Measurements from ENCODE around the gene TMEM221.
A peak's percentile ranks its signal among the peaks of the same experiment; 100 is the strongest.

The TMEM221 gene

DNA sequence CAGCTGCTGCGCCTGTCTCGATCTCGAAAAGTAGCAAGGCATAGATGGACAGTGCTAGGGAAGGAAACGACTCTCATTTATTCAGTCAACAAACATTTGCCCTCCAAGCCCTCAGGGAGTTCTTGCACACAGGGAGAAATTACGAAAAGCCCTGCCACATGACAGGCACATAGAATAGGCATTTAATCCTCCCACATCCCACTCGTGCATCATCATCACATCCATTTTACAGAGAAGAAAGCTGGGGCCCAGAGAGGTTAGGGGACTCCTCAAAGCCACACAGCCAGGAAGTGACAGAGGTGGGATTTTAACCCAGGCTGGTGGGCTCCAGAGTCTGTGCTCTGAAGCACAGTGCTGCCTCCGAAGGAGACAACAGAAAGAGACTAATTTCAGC lies 11.6 kb downstream of the TMEM221 start:
- DNase-seq, result no peak

DNA sequence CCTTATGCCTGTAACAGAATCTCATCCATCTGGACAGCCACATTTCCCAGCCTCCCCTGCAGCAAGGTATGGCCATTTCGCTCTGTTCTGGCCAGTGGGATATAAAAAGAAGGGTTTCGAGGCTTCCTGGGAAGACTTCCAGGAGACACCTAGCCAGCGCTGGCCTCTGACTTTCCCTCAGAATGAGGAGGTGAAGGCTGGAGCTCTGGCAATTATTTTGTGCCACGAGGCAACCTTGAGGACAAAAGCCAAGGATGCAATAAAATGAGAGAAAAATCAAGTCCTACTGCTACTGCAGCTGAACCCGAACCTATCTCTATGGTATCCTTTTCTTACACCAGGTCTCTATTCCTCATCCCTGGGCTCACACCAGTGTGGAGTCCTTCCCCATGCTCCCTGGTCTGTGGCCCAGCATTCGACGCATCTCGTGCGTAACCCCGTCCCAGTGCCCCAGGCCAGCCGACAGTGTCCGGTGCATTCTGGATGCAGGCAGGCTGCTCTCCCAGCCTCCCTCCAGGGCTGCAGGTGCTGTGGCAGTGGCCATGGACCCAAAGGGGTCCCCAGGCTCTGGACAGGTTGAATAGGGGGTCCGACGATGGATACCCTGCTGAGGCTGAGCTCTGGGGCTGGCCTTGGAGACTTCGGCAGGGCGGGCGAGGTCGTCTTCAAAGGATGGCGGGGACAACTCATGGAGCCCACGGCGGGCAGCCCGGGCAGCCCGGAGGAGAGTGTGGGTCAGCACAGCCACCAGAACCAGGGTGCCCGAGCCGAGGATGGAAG lies 12.2 kb downstream of the TMEM221 start:
- no peak for DNase-seq

GRCh38 chr19:17435218-17435617 lies 13.2 kb downstream of the TMEM221 start:
- no peak for DNase-seq

DNA sequence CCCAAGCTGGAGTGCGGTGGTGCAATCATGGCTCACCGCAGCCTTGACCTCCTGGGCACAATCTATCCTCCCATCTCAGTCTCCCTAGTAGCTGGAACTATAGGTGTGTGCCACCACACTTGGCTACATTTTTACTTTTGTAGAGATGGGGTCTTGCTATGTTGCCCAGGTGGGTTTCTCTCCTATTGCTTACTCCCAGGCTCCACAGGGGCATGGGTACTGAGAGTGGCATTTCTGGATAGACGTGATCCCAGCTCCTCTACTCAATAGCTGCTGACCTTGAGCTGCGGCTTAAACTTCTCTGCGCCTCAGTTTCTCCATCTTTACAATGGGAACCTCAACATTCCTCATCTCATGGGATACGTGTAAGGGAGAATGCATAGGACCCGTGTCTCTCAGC lies 17.1 kb downstream of the TMEM221 start:
- no peak for DNase-seq

- DNase-seq, result no peak
Measured at GRCh38 chr19:17429641-17430113, 18.8 kb downstream of the TMEM221 start.

DNA sequence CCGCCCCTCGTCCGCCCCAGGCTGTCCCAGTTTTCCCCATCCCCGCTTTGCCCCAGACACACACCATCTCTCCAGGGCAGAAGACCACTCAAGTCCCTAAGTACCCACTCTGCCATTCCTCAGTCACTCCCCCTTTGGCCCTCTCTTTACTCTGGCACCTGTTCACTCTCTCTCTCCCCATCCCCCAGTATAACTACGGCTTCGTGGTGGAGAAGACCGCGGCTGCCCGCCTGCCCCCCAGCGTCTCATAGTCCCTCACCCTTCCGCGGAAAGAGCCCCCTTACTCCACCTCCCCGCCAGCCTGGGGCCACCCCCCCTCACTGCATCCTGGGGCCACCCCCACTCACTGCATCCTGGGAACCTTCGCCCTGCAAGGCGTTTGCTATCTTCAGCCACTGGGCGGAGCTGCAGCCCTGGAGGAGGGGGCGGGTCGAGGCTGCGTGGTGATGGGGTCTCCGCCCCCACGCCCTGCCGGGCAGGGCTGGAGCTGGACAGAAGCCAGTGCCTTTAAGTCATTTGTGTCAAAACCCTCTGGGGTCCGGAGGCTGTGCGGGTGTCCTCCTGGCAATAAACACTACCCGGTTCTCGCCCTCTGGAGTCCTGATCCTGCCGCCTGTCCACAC lies 23.6 kb downstream of the TMEM221 start:
- peak; percentile 73 for DNase-seq

GRCh38 chr19:17423429-17424208 lies 24.8 kb downstream of the TMEM221 start:
- no peak for DNase-seq

DNA sequence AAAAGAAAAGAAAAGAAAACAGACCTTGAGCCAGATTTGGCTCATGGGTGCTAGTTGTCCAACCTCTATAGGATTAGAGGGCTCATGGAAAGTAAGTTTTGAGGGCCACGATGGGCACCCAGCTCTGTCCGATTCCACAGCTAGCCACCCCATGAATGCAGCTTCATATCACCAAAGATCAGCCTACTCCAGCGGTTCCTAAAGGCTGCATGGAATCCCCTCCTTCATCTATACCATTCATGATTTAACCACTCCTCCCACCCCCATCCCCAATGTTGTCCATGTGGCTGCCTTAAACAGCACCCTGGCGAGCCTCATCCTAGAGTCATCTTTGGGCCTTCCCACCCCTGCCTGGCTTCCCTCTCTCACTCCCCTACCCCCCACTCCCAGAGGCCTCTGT lies 26.5 kb downstream of the TMEM221 start:
- no peak for DNase-seq

- DNase-seq, result peak; percentile 77
Measured at GRCh38 chr19:17420475-17420924, 28.0 kb downstream of the TMEM221 start.

DNA sequence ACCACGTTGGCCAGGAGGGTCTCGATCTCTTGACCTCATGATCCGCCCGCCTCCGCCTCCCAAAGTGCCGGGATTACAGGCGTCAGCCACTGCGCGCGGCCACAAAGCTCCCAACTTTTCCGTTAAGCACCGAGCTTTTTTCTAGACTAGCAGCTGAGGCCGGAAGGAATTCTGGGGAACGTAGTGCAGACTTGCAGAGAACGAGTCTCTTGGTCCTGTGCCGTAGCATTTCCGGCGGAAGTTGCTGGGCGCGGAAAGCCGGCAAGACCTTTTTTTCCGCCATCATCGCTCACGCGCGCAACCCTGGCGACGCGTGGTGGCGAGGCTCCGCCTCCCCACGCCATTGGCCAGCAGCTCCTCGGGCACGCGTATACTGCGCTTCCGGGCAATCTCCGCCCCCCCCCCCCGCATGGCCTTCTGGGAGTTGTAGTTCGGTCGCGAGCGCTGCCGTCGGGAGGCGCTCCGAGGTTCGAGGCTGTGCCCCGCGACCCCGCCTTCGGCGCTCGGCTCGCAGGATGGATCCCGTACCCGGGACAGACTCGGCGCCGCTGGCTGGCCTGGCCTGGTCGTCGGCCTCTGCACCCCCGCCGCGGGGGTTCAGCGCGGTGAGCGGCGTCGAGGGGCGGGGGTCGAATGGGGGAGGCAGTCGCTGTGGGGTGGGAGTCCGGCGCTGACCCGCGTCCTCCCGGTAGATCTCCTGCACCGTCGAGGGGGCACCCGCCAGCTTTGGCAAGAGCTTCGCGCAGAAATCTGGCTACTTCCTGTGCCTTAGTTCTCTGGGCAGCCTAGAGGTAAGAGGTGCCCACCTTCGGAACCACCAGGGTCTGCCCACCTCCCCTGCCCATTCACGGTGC lies 28.6 kb downstream of the TMEM221 start, which contains the start of gene MVB12A:
MVB12A (plus strand) TSS at position 427 of the 854 bp plus-strand sequence; CDS start at position 516, 89 bp downstream.
- peak; percentile 99 for DNase-seq

DNA sequence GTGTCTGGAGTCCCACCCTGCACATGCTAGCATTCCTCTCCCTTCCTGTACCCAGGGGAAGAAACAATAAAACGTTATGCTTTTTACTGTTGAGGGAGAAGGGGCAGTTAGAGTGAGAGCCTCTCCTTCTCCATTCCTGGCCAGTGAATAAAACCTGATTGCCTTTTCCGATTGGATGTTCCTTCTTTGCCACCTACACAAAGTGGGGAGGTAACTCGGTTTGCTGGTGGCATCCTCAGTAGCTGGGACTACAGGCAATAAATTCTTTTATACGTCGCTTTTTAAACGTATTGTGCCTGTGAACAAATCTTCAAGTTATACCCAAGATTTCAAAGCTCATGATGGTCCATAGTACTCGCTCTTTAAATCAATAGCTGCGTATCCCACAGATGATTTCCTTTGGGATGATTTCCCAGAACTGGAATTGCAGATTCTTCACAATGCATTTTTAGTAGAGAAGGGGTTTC lies 29.3 kb downstream of the TMEM221 start:
- DNase-seq, result peak; percentile 8

DNA sequence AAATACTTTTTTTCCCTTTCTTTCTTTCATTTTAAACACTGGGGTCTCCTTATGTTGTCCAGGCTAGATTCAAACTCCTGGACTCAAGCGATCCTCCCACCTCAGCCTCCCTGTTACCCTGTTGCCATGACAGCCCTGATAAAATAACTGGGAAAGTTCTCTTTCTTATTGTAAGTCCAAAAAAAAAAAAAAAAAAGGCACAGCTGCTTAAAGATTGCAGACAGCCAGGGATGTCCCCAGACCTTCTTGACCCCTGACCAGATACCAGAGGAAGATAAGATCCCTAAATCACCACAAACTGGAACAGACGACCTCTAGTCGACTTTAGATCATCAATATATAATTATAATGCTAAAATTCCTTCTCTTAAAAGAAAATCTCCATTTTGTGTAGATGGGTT lies 29.8 kb downstream of the TMEM221 start:
- peak; percentile 7 for DNase-seq

DNA sequence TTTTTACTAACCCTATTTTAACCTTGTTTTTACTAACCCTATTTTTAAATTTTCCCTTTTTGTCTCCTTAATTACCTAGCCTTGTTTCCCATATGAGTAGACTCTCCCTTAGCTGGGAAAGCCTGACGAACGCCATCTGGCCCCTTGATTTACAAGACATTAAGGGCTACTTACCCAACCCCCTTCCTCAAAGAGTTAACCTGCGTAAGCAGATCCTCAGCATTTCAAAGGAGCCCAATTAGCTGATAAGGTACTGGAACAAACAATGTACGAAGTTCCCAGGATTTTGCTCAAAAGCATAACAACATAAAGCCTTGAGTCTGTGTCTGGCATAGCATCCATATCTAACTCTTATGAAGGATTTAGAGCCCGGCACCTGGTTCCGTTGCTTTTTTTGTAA lies 33.3 kb downstream of the TMEM221 start:
- no peak for DNase-seq

GRCh38 chr19:17414097-17414496 lies 34.4 kb downstream of the TMEM221 start:
- DNase-seq, result no peak

- DNase-seq, result no peak
Measured at GRCh38 chr19:17411801-17412200, 36.7 kb downstream of the TMEM221 start.

- no peak for DNase-seq
Measured at GRCh38 chr19:17409990-17410389, 38.5 kb downstream of the TMEM221 start.

DNA sequence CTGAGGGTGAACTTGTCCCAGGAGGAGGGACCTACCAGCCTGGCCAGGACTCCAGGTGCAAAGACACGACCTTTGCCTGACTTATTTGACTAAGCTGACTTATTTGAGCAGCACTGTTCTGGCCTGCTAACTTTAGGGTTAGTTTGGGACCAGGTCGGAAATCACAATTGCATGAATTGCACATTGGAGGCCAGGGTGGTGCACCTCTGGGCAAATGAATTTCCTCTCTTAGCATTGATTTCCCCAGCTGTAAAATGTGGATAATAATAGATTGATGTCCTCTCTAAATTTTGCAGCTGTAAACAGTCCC lies 41.6 kb downstream of the TMEM221 start:
- DNase-seq, result no peak

- peak; percentile 75 for DNase-seq
Measured at GRCh38 chr19:17406046-17406886, 42.2 kb downstream of the TMEM221 start.

DNA sequence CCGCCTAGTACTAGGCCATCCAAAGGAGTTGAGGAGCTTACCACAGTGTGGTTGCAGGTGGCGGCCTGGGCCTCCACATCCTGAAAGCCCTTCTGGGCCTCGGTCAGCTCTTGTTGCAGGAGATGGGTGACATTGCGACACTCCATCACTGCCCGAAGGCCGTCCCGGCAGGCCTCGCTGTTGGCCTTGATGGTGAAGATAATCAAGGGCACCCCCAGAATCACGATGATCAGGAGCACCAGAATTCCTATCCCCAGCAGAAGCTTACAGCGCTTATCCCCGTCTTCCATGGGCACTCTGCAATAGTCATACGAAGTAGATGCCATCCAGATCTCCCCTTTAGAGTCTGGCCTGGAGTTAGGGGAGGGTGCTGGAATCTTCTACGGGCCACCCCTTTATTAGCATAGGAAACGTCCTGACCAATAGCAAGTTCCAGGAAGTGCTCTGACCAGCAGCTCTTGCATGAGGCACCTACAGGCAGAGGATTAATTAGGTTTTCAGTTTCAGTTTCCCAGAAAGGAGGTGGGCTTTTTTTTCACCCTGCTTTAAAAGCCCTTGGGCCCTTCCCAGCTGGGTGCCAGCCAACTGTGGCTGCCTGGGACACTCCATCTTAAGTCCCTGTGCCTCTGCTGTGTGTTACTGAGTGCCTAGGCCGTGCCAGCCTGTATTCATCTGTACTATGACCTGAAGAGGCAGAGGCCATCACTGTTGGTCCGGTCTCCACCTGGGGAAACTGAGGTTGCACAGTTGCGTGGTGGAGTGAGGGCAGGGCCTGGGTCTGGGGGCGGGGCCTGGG lies 43.0 kb downstream of the TMEM221 start, which contains the start of gene BST2:
BST2 (minus strand) TSS at position 381 of the 796 bp plus-strand sequence; CDS start at position 326, 55 bp downstream.
- DNase-seq, result peak; percentile 91

- DNase-seq, result no peak
Measured at GRCh38 chr19:17404621-17405249, 43.7 kb downstream of the TMEM221 start.

Data from hematopoietic multipotent progenitor cell treated with erythropoietin and hydrocortisone succinate and interleukin-3 and kit ligand, for 8 days (in vitro differentiated cells).